Activated T-cell treated with anti-CD3 and anti-CD28 coated beads for 24 hours (primary cell): ENCODE results near the gene CYFIP1.

Experiments
- DNase-seq: peaks from one replicate; pipeline ENCODE4 v3.0.0-alpha.2; 2020; ENCODE audit warnings: low read depth

CYFIP1 gene

DNA sequence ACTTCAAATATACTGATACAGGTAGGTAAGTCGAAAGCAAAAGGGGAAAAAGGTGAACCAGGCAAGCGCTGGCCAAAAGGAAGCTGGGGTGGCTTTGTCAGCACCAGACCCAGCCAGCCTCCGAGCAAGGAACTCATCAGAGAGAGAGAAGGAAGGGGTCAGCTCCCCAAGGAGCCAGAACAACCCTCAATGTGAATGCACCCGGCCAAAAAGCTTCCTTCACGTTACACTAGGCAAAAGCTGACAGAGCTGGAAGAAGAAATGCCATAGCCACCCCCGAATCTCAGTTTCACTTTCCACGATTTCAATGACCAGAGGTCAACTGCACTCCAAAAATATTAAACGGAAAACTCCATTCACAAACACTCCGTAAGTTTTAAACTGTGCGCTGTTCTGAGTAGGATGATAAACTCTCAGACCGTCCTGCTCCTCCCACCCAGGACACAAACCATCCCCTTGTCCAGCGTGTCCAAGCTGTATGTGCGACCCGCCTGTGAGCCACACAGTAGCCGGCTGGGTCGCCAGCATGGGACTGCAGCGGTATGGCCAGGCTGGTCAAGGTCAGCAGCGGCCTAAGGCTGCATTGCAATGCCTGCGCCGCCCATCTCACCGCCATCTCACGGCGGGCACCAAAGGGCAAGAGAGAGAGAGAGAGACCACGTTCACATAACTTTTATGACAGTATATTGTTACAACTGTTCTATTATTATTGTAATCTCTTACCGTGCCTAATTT lies 29.7 kb downstream of the CYFIP1 start:
- no peak for DNase-seq

DNA sequence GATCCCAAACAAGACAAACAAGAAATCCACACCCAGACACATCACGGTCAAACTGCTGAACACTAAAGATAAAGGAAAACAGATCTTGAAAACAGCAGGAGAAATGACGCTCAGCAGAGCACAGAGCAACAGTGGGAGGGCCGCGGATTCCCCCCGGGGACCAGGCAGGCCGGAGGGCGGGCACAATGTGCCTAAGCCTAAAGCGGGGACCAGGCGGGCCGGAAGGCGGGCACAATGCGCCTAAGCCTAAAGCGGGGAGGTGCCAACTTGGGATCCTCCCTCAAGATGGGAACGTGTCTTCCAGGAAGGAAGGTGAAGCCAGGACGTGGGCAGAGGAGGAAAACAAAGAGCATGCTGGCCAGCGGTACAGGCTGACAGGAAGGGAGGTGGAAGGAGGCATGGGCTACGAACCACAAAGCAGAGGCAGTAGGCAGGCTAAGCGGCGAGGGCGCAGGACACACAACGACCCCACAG lies 31.1 kb downstream of the CYFIP1 start:
- no peak for DNase-seq

DNA sequence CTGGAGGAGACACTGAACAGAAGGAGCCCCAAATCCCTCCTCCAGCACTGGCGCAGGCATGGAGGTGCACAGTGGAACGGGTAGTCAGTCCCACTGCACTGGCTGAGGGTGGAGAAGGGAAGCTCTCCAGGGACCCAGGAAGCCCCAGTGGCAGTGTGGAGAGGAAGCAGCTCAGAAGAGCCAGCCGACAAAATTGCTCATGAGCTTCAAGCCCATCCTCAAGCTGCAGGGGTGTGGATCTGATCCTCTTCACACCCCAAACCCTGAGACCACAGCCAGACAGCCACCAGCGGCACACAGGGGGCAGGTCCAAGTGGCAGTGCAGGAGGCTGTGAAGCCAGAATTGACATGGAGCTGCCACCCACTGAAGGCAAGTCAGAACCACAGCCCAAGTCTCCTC lies 32.1 kb downstream of the CYFIP1 start:
- no peak for DNase-seq

DNA sequence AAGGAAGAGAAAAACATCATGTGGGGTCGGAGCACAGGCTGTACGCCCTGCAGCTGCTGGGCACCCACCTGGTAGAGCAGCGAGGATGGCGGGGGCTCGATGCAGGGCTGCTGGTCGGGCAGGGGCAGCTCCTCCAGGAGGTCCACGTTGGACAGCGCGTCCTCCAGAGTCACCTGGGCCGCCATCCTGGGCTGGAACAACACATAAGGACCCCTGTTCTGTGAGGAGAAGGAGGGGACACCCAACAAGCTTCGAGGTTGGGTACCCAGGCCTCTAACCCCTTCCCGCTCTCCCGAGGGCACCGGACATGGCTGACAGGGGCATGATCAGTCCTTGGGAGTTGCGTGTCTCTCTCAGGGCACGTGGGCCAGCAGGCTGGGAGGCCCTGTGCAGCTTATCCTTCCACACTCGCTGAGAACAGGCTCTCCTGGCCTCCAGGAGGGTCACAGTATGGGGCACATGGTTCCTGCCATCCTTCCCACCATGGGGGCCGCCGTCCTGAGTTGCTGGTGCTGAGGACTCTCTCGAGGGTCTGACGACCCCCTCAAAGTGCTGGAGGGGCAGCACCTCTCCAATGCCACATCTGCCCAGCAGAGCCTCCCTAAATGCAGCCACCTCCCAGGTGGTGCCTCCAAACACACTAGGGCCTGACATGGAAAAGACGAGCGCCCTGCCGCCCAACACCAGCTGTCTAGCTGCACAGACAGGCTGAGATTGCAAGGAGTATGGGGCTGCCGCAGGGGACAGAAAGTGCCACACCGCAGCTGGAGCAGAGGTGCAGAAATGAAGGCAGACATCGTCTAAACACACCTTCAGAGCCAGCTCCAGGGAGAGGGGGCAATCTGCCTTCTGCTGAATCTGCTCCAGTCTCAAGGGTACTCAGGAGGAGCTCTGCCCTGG lies 32.8 kb downstream of the CYFIP1 start:
- no peak for DNase-seq

GRCh38 chr15:22945071-22945470 lies 35.1 kb downstream of the CYFIP1 start:
- no peak for DNase-seq

DNA sequence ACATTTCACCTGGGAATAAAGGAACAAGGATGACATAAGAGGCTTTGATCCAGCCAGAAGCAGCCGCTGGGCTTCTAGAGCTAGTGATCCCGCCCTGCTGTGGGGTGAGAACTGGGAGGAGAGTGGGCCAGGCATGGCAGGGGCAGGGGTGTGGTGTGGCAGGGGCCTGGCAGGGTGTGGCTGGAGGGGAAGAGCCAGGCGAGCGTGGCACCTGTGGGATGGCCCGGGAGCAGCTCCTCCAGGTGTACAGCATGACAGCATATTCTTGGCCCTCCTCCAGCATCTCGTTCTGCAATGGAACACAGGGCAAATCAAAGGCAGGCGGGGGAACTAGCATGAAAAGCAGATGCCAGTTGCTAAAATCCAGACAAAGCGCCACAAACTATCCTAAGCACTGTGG lies 35.5 kb downstream of the CYFIP1 start:
- DNase-seq = no peak

GRCh38 chr15:22942877-22943276 lies 37.3 kb downstream of the CYFIP1 start:
- DNase-seq = no peak

GRCh38 chr15:22942306-22942855 lies 37.8 kb downstream of the CYFIP1 start:
- no peak for DNase-seq

DNA sequence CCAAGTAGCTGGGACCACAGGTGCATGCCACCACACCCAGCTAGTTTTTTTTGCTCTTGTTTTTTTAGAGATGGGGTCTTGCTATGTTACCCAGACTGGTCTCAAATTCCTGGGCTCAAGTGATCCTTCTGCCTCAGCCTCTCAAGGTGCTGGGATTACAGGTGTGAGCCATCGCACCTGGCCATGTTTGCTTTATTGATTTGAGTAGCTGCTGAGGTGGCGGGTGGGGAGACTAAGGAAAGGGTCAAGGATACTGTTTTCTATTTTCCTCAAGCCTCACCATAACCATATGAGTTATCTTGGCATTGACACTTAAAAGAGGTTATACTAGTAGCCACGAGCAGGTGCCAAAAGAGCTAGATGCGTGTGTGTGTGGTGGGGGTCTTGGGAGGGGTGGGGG lies 39.0 kb downstream of the CYFIP1 start:
- DNase-seq = no peak

GRCh38 chr15:22939652-22940061 lies 40.5 kb downstream of the CYFIP1 start:
- DNase-seq = no peak

- no peak for DNase-seq
Measured at GRCh38 chr15:22939051-22939450, 41.1 kb downstream of the CYFIP1 start.

- no peak for DNase-seq
Measured at GRCh38 chr15:22936577-22937472, 43.3 kb downstream of the CYFIP1 start.

DNA sequence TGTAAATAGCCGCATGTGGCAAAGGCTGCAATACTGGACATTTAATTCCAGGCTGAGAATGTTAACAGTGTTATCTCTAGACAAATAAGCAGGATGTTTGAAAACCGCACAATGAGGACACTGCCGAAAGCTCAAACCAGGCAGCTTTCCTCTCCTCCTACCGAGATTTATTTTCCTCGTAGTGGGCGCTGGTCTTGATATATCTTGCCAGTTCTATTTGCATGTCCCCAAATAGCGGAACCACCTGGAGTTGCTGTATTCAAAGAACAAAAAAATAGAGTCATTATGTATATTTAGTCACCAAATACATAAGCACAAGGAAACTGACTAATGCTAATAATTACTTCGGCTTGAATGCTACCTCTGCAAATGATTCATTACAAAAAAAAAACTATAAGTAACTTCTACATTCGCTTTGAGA lies 46.5 kb downstream of the CYFIP1 start:
- no peak for DNase-seq

DNA sequence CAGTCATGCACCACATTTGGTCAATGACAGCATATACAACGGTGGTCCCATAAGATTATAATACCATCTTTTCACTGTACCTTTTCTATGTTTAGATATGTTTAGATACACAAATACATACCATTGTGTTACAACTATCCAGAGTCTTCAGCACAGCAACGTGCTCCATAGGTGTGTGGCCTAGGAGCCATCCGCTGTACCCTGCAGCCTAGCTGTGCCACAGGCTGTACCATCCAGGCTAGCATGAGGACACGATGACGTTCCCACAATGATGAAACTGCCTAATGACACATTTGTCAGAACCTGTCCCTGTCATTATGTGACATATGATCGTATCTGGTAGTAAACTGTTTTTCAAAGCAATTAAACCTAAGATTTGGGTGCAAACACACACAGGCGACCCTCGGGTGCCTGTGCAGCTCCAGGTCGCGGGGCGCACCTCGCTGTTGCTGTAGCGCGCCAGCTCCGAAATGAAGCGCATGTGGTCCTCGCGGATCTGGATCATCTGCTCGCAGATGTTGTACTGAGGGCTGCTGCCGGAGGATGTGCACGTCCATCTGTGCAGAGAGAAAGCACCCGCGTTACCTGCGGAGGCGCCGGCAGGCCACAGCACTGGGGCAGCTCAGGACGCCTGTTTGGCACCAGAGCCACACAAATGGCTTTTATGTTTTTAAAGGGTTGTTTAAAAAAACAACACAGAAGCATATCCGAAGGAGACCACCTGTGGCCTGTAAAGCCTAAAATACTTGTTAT lies 48.2 kb downstream of the CYFIP1 start:
- DNase-seq = no peak

- no peak for DNase-seq
Measured at GRCh38 chr15:22930782-22931484, 49.2 kb downstream of the CYFIP1 start.

DNA sequence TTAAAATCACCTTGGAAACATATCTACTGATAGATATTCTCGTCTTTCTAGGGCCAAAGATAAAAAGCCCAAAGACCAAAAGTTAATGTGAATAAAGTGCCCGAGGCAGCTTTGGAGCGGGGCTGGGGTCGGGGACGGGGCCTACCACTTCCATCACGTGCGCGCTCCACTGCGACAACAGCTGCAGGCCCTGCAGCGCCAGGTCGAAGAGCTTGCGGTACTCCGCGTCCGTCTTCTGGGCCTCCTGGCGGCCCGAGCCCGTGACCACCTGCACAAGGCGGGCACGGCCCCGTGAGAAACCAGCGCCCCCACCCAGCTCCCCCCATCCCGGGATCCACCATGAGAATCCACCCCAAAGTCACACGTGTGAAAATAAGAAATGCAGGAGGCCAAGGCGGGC lies 52.4 kb downstream of the CYFIP1 start:
- no peak for DNase-seq

DNA sequence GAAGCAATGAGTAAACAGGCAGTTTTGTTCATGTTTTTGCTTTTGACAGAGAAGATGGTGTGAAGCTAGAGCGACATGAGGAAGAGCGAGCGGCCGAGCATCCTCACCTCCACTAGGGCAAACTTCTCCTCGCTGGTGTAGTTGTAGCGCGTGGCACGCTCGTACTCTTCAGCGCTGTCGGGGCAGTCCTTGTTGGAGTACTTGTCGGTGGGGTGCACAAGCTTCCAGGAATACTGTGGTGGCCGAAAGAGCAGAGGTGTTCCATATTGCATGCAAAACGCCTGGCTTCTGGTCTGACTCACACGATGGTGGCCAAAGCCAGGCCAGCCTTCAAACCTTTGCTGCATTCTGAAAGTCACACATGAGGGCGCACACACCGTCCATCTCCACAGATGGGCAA lies 54.3 kb downstream of the CYFIP1 start:
- DNase-seq = no peak

GRCh38 chr15:22922003-22922402 lies 58.2 kb downstream of the CYFIP1 start:
- DNase-seq = no peak

- DNase-seq = no peak
Measured at GRCh38 chr15:22919171-22919570, 61.0 kb downstream of the CYFIP1 start.

- no peak for DNase-seq
Measured at GRCh38 chr15:22918596-22919140, 61.5 kb downstream of the CYFIP1 start.
